PC-9 (cell line): Measurements from ENCODE around the gene CPNE1.

Source experiments
- CTCF ChIP-seq: fragments of 200-600 bp; sonication (generic); conservative IDR thresholded peaks from 2 replicates; pipeline ENCODE4 v1.6.1; 2017; ENCODE audit warnings: mixed run types, antibody characterized with exemption, mild to moderate bottlenecking, moderate library complexity
- EZH2 ChIP-seq: fragments of 200-600 bp; sonication (generic); IDR thresholded peaks from 2 replicates; pipeline ENCODE4 v1.8.0; 2017; ENCODE audit warnings: antibody characterized with exemption, low read depth

- TF ChIP-seq CTCF (no peak), EZH2 (no peak)
Measured at GRCh38 chr20:35597186-35597585, 67.5 kb downstream of the CPNE1 start.
